HCT116 (cell line): Measurements from ENCODE around the gene GNG7. TPM values are rescaled to one million over a fixed set of nuclear protein-coding genes. Genes with fewer than 3 reads are reported as not detected.

Experiments used
- ATAC-seq: fragments of 200-7000 bp; cut with Tn5 transposase; 2 replicates; pipeline ENCODE4 v1.9.1; 2020; ENCODE audit warnings: mild to moderate bottlenecking, moderate library complexity
- BruUV-seq: library from RNA; stranded (reverse); fragments of 400-500 nt; replicated peaks from 2 replicates; lab custom pipeline; 2021; lab: Mats Ljungman, UMichigan
- CTCF ChIA-PET: fragments of 300-600 bp; sonication (Branson Sonifier 250); formaldehyde crosslinking; loops from one replicate; lab custom pipeline; 2021; ENCODE audit warnings: antibody characterized with exemption; lab: Charles Lee
- POLR2A ChIA-PET: fragments of 300-600, 350-600 bp; sonication (Branson Sonifier 250); formaldehyde crosslinking; loops from one replicate; lab custom pipeline; 2021; ENCODE audit warnings: antibody characterized with exemption; lab: Charles Lee
- RAD21 ChIA-PET, 2 experiments: fragments of 300-600 bp; sonication (Branson Sonifier 250); formaldehyde crosslinking; loops; one replicate each; lab custom pipeline; 2023; ENCODE audit warnings: low total read pairs in 2 of 2; ENCODE audit not compliant: uncharacterized antibody in 2 of 2, unreplicated experiment in 2 of 2, low non-redundant PET in 1 of 2; lab: Charles Lee
- DNase-seq: peaks from one replicate; pipeline ENCODE4 v3.0.0-alpha.2; 2010; ENCODE audit warnings: low read depth, low spot score
- H2AFZ ChIP-seq: fragments of 200-600 bp; shearing (Covaris generic), sonication (generic); 2 replicates; pipeline ENCODE4 v1.6.1; 2017; ENCODE audit warnings: low read depth, mixed run types, mixed read lengths, antibody characterized with exemption, low read length; ENCODE audit not compliant: poor library complexity, severe bottlenecking
- H3K27ac ChIP-seq: 2 replicates; pipeline ENCODE4 v1.5.1; 2012; ENCODE audit warnings: low read depth, low read length
- H3K27me3 ChIP-seq: fragments of 200-600 bp; sonication (generic); 2 replicates; pipeline ENCODE4 v1.6.1; 2016; ENCODE audit warnings: mixed run types, low read length, mixed read lengths; ENCODE audit not compliant: insufficient read depth
- H3K36me3 ChIP-seq, 2 experiments: fragments of 200-500 bp in 1 of 2; fragments of 200-600 bp in 1 of 2; sonication (Bioruptor generic) in 1 of 2; sonication (generic) in 1 of 2; 2 replicates each; pipeline versions ENCODE4 v1.5.1 to v1.6.1; 2014 to 2016; ENCODE audit warnings: low read length in 2 of 2, inconsistent platforms in 1 of 2, mixed read lengths in 1 of 2, mixed run types in 1 of 2; ENCODE audit not compliant: insufficient read depth in 2 of 2, control insufficient read depth in 1 of 2
- H3K4me1 ChIP-seq, 2 experiments: fragments of 200-600 bp in 1 of 2; sonication (generic) in 1 of 2; 2 replicates each; pipeline versions ENCODE4 v1.5.1 to v1.6.1; 2012 to 2017; ENCODE audit warnings: low read length in 2 of 2, inconsistent platforms in 1 of 2, mild to moderate bottlenecking in 1 of 2, mixed read lengths in 1 of 2, mixed run types in 1 of 2, moderate library complexity in 1 of 2; ENCODE audit not compliant: insufficient read depth in 2 of 2, control insufficient read depth in 1 of 2
- H3K4me2 ChIP-seq: fragments of 200-600 bp; sonication (generic); 2 replicates; pipeline ENCODE4 v1.6.1; 2017; ENCODE audit warnings: mixed run types, low read length, mixed read lengths
- H3K4me3 ChIP-seq, 2 experiments: fragments of 200-600 bp in 1 of 2; sonication (generic) in 1 of 2; replicated peaks in 1 of 2; 2 replicates each; pipeline ENCODE4 v1.5.1; 2011 to 2016; ENCODE audit warnings: low read length in 2 of 2, control low read depth in 1 of 2, low read depth in 1 of 2, mild to moderate bottlenecking in 1 of 2, mixed read lengths in 1 of 2, mixed run types in 1 of 2
- H3K79me2 ChIP-seq: fragments of 200-600 bp; sonication (generic); 2 replicates; pipeline ENCODE4 v1.6.1; 2017; ENCODE audit warnings: mild to moderate bottlenecking, mixed run types, low read length, moderate library complexity, mixed read lengths; ENCODE audit not compliant: insufficient read depth
- H3K9ac ChIP-seq: fragments of 200-600 bp; sonication (generic); 2 replicates; pipeline ENCODE4 v1.6.1; 2016; ENCODE audit warnings: low read length, mixed read lengths
- H3K9me2 ChIP-seq: fragments of 200-600 bp; sonication (generic), shearing (Covaris generic); 2 replicates; pipeline ENCODE4 v1.6.1; 2017; ENCODE audit warnings: mixed run types, mild to moderate bottlenecking, moderate library complexity; ENCODE audit not compliant: insufficient read depth
- H3K9me3 ChIP-seq, 2 experiments: fragments of 200-500 bp in 1 of 2; fragments of 200-600 bp in 1 of 2; sonication (Bioruptor generic) in 1 of 2; sonication (generic) in 1 of 2; 2 replicates each; pipeline ENCODE4 v1.6.1; 2014 to 2017; ENCODE audit warnings: low read length in 2 of 2, mixed read lengths in 2 of 2, inconsistent platforms in 1 of 2, low read depth in 1 of 2, mild to moderate bottlenecking in 1 of 2, mixed run types in 1 of 2, moderate library complexity in 1 of 2; ENCODE audit not compliant: control insufficient read depth in 1 of 2, insufficient read depth in 1 of 2
- H4K20me1 ChIP-seq: fragments of 200-600 bp; sonication (generic), shearing (Covaris generic); 2 replicates; pipeline ENCODE4 v1.6.1; 2017; ENCODE audit warnings: mixed run types, mild to moderate bottlenecking, moderate library complexity; ENCODE audit not compliant: insufficient read depth
- CTCF ChIP-seq, 3 experiments: fragments of 200-600 bp in 1 of 3; sonication (generic) in 1 of 3; IDR thresholded peaks in 2 of 3; conservative IDR thresholded peaks in 1 of 3; 2 replicates each; pipeline ENCODE4 v1.5.1; 2012 to 2017; ENCODE audit warnings: low read depth in 2 of 3, low read length in 2 of 3, antibody characterized with exemption in 1 of 3, borderline replicate concordance in 1 of 3, control low read depth in 1 of 3, mild to moderate bottlenecking in 1 of 3, mixed read lengths in 1 of 3, mixed run types in 1 of 3, moderate library complexity in 1 of 3; ENCODE audit not compliant: insufficient read depth in 1 of 3
- EGR1 ChIP-seq: IDR thresholded peaks from 2 replicates; pipeline ENCODE4 v1.6.1; 2012; ENCODE audit warnings: low read depth
- ELF1 ChIP-seq: IDR thresholded peaks from 2 replicates; pipeline ENCODE4 v1.6.1; 2012; ENCODE audit warnings: low read depth, borderline replicate concordance
- EZH2phosphoT487 ChIP-seq: fragments of 200-600 bp; IDR thresholded peaks from 2 replicates; pipeline ENCODE4 v1.6.1; 2018; ENCODE audit warnings: antibody characterized with exemption, borderline replicate concordance
- REST ChIP-seq: IDR thresholded peaks from 2 replicates; pipeline ENCODE4 v1.6.1; 2012; ENCODE audit warnings: low read depth
- SIN3A ChIP-seq: IDR thresholded peaks from 2 replicates; pipeline ENCODE4 v1.6.1; 2012; ENCODE audit warnings: low read depth
- intact Hi-C: fragments of 100-400 bp; cut with micrococcal nuclease; formaldehyde crosslinking; loops from 2 replicates; pipeline ENCODE4 v1.10.0; 2022
- total RNA-seq: library from RNA; stranded (reverse); gene quantifications from one replicate; pipeline ENCODE4 v1.2.1, GENCODE V29; 2021; ENCODE audit not compliant: unreplicated experiment

GNG7 gene
- total RNA-seq, 1 experiment from 2014 or later, result 11.3 TPM

- Histone ChIP-seq H3K9me2 (no peaks in the 10 kb centered on the region), H3K27me3 (no peaks in the 10 kb centered on the region), H3K4me1 (peaks cover 21 to 41% of the 10 kb centered on the region in 2 experiments), H3K9ac (peak overlapping the region; percentile 72), H3K4me3 (peak overlapping the region; percentile 61 to 73), H3K27ac (peak overlapping the region; percentile 45; the same call in 1 of the 2 replicates), H2AFZ (no peak overlapping the region), H4K20me1 (no peaks in the 10 kb centered on the region), H3K9me3 (peaks cover 8 to 9% of the 10 kb centered on the region in 2 experiments; a peak in 3 of 4 replicates), H3K4me2 (peak overlapping the region; percentile 86), H3K79me2 (peaks cover 11% of the 10 kb centered on the region; the same call in 1 of the 2 replicates), H3K36me3 (peaks cover 0 to 4% of the 10 kb centered on the region in 2 experiments; a peak in 2 of 4 replicates)
- RAD21 ChIA-PET, result no interaction called here
- BruUV-seq, result TSS peak; percentile 6
- POLR2A ChIA-PET, result no interaction called here
- DNase-seq (no peak), ATAC-seq (no peak)
- TF ChIP-seq REST (no peak), EGR1 (no peak), EZH2phosphoT487 (no peak), SIN3A (no peak), CTCF (IDR thresholded peaks at IDR 0.05 in 2 of 3, conservative IDR thresholded peaks at IDR 0.05 in 1 of 3; ENCODE audit: borderline replicate concordance in 1 of 3, insufficient read depth in 1 of 3, low read depth in 2 of 3, low read length in 2 of 3) (no peak), ELF1 (no peak)
- intact Hi-C loops, result no loop called here
- CTCF ChIA-PET, result no interaction called here
Observed at GRCh38 chr19:2719920-2720776, 17.7 kb upstream of the GNG7 start.
